ENCODE measurements around the gene IL22. TPM values are rescaled to one million over a fixed set of nuclear protein-coding genes. Genes with fewer than 3 reads are reported as not detected.

Gene IL22
- polyA plus RNA-seq, 1 donor (not counting 4 experiments of a cell fraction or from before 2014, with no cell fraction given), result not detected

GRCh38 chr12:68260153-68260552 is 6.7 kb upstream of the IL22 start:
- no peaks in the 10 kb centered on the region for H3K36me3 ChIP-seq (ENCODE audit: control insufficient read depth in 2 of 2, extremely low read depth in 1 of 2, insufficient read depth in 2 of 2, low read length in 2 of 2)
- no peaks in the 10 kb centered on the region for H4K20me1 ChIP-seq (ENCODE audit: control insufficient read depth, extremely low read depth, insufficient read depth, low read length)
- no peaks in the 10 kb centered on the region for H3K27me3 ChIP-seq (ENCODE audit: control insufficient read depth, extremely low read depth, insufficient read depth, low read length)
- no peaks in the 10 kb centered on the region for H3K9me1 ChIP-seq (ENCODE audit: control insufficient read depth, extremely low read depth, insufficient read depth, low read length)
- no peak overlapping the region for H3K4me3 ChIP-seq (ENCODE audit: control insufficient read depth in 2 of 3, extremely low read depth in 1 of 3, insufficient read depth in 2 of 3, low read depth in 1 of 3, low read length in 3 of 3)
- peak overlapping the region; percentile 96 for H3K4me2 ChIP-seq (ENCODE audit: control insufficient read depth, extremely low read depth, insufficient read depth, low read depth, low read length)
- FAIRE-seq (no peak), DNase-seq (ENCODE audit: low read depth, low spot score) (no peak)
- no peak overlapping the region for H3K9ac ChIP-seq (ENCODE audit: control insufficient read depth, extremely low read depth, insufficient read depth, low read length)
- H3K79me2 ChIP-seq (ENCODE audit: control insufficient read depth, insufficient read depth, low read length), result no peaks in the 10 kb centered on the region
- no peak for TF ChIP-seq EZH2 (IDR thresholded peaks at IDR 0.05; ENCODE audit: low read length)
- TF ChIP-seq, protein P1, sequence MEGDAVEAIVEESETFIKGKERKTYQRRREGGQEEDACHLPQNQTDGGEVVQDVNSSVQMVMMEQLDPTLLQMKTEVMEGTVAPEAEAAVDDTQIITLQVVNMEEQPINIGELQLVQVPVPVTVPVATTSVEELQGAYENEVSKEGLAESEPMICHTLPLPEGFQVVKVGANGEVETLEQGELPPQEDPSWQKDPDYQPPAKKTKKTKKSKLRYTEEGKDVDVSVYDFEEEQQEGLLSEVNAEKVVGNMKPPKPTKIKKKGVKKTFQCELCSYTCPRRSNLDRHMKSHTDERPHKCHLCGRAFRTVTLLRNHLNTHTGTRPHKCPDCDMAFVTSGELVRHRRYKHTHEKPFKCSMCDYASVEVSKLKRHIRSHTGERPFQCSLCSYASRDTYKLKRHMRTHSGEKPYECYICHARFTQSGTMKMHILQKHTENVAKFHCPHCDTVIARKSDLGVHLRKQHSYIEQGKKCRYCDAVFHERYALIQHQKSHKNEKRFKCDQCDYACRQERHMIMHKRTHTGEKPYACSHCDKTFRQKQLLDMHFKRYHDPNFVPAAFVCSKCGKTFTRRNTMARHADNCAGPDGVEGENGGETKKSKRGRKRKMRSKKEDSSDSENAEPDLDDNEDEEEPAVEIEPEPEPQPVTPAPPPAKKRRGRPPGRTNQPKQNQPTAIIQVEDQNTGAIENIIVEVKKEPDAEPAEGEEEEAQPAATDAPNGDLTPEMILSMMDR (optimal IDR thresholded peaks at IDR 0.05 in 1 of 3, IDR thresholded peaks at IDR 0.05 in 1 of 3, conservative IDR thresholded peaks at IDR 0.05 in 1 of 3; ENCODE audit: extremely low read depth in 1 of 3, insufficient read depth in 2 of 3, low read length in 3 of 3), result no peak
- no peak overlapping the region for H2AFZ ChIP-seq (ENCODE audit: control insufficient read depth, low read length)
- dilution Hi-C loops (cut with MboI; ENCODE audit: extremely low pct_ligation_motif_present, low sequenced_read_pairs), result no loop called here
- H3K27ac ChIP-seq (ENCODE audit: control insufficient read depth, insufficient read depth, low read length), result peak overlapping the region; percentile 96
- H3K9me3 ChIP-seq (ENCODE audit: control insufficient read depth, low read depth, low read length), result no peaks in the 10 kb centered on the region
- H3K4me1 ChIP-seq (ENCODE audit: control insufficient read depth, extremely low read depth, insufficient read depth, low read length), result peaks cover 22% of the 10 kb centered on the region

- no peak for TF ChIP-seq EZH2 (IDR thresholded peaks at IDR 0.05; ENCODE audit: low read length)
- TF ChIP-seq, protein P1 (optimal IDR thresholded peaks at IDR 0.05 in 1 of 3, IDR thresholded peaks at IDR 0.05 in 1 of 3, conservative IDR thresholded peaks at IDR 0.05 in 1 of 3; ENCODE audit: extremely low read depth in 1 of 3, insufficient read depth in 2 of 3, low read length in 3 of 3), result no peak
- Histone ChIP-seq H3K4me3 (ENCODE audit: control insufficient read depth in 2 of 3, extremely low read depth in 1 of 3, insufficient read depth in 2 of 3, low read depth in 1 of 3, low read length in 3 of 3) (peak overlapping the region in 2 of 3 experiments; percentile 24 to 44), H3K9me1 (ENCODE audit: control insufficient read depth, extremely low read depth, insufficient read depth, low read length) (no peaks in the 10 kb centered on the region), H3K27me3 (ENCODE audit: control insufficient read depth, extremely low read depth, insufficient read depth, low read length) (no peaks in the 10 kb centered on the region), H3K79me2 (ENCODE audit: control insufficient read depth, insufficient read depth, low read length) (no peaks in the 10 kb centered on the region), H3K36me3 (ENCODE audit: control insufficient read depth in 2 of 2, extremely low read depth in 1 of 2, insufficient read depth in 2 of 2, low read length in 2 of 2) (no peaks in the 10 kb centered on the region), H3K4me1 (ENCODE audit: control insufficient read depth, extremely low read depth, insufficient read depth, low read length) (peaks cover 22% of the 10 kb centered on the region), H3K9ac (ENCODE audit: control insufficient read depth, extremely low read depth, insufficient read depth, low read length) (peak overlapping the region; percentile 78), H3K9me3 (ENCODE audit: control insufficient read depth, low read depth, low read length) (no peaks in the 10 kb centered on the region), H3K27ac (ENCODE audit: control insufficient read depth, insufficient read depth, low read length) (peak overlapping the region; percentile 96), H4K20me1 (ENCODE audit: control insufficient read depth, extremely low read depth, insufficient read depth, low read length) (no peaks in the 10 kb centered on the region), H3K4me2 (ENCODE audit: control insufficient read depth, extremely low read depth, insufficient read depth, low read depth, low read length) (peak overlapping the region; percentile 96), H2AFZ (ENCODE audit: control insufficient read depth, low read length) (peak overlapping the region; percentile 91)
- dilution Hi-C loops (cut with MboI; ENCODE audit: extremely low pct_ligation_motif_present, low sequenced_read_pairs), result no loop called here
- peak; percentile 95 for FAIRE-seq
- DNase-seq (ENCODE audit: low read depth, low spot score), result peak; percentile 60
Observed at GRCh38 chr12:68259318-68259940, 6.0 kb upstream of the IL22 start.

All from keratinocyte (primary cell).